ENCODE data around the gene PIP5KL1. TPM values are rescaled to one million over a fixed set of nuclear protein-coding genes. Genes with fewer than 3 reads are reported as not detected.
A peak's percentile ranks its signal among the peaks of the same experiment; 100 is the strongest.

Gene PIP5KL1
- total RNA-seq, 1 experiment from 2014 or later = 5.1 TPM

DNA sequence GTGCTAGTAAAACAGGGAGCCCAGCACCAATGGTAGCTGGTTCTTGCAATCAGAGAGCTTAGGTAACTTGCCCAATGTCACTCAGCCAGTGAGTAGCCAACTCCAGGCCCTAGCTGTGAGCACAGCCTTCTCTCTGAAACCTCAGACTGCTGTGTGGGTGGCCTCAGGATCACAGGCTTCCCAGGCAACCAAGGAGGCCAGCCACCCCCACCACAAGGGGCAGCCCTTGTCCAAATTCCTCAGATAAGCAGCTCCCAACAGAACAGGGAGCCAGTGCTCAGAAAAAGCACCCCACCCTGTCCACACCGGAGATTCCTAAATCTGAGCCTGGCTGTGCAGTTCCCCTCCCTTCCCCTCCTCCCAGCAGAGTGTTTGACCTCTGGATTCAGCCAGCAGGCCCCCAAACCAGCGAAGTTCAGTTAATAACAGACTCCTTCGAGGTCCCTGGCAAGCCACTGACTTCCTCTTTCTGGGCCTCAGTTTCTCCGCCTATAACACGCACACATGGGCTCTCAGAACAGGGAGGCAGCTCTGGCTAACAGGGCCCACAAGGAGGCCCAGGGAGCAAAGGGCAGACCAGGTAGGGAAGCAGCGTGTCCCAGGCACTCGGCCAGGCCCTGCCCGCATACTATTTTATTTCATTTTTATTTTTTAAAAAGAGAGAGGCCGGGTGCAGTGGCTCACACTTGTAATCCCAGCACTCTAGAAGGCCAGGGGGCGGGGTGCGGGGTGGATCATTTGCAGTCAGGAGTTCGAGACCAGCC, 47.5 kb upstream of the PIP5KL1 start:
- Histone ChIP-seq H3K4me1 (ENCODE audit: insufficient read depth, low read length) (peaks cover 20% of the 10 kb centered on the region), H2AFZ (ENCODE audit: low read length) (no peak overlapping the region), H3K79me2 (ENCODE audit: low read length) (peaks cover 73% of the 10 kb centered on the region), H3K4me3 (ENCODE audit: low read length) (peak overlapping the region; percentile 95), H4K20me1 (ENCODE audit: low read length) (peaks cover 18% of the 10 kb centered on the region; the same call in 1 of the 2 replicates), H3K36me3 (ENCODE audit: low read depth, low read length) (no peaks in the 10 kb centered on the region), H3K9ac (ENCODE audit: low read length) (peak overlapping the region; percentile 23; the same call in 1 of the 2 replicates), H3K9me2 (replicated peaks; ENCODE audit: low read length) (no peaks in the 10 kb centered on the region), H3F3A (ENCODE audit: low read length, unreplicated experiment) (no peaks in the 10 kb centered on the region), H3K27me3 (ENCODE audit: low read length) (no peaks in the 10 kb centered on the region), H3K27ac (ENCODE audit: low read length) (no peak overlapping the region), H3K9me3 (ENCODE audit: low read length) (no peaks in the 10 kb centered on the region), H3K4me2 (ENCODE audit: low read length) (peak overlapping the region; percentile 82)
- BruUV-seq (replicated peaks) = no TSS peak
- TF ChIP-seq, protein P1, sequence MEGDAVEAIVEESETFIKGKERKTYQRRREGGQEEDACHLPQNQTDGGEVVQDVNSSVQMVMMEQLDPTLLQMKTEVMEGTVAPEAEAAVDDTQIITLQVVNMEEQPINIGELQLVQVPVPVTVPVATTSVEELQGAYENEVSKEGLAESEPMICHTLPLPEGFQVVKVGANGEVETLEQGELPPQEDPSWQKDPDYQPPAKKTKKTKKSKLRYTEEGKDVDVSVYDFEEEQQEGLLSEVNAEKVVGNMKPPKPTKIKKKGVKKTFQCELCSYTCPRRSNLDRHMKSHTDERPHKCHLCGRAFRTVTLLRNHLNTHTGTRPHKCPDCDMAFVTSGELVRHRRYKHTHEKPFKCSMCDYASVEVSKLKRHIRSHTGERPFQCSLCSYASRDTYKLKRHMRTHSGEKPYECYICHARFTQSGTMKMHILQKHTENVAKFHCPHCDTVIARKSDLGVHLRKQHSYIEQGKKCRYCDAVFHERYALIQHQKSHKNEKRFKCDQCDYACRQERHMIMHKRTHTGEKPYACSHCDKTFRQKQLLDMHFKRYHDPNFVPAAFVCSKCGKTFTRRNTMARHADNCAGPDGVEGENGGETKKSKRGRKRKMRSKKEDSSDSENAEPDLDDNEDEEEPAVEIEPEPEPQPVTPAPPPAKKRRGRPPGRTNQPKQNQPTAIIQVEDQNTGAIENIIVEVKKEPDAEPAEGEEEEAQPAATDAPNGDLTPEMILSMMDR (conservative IDR thresholded peaks at IDR 0.05; ENCODE audit: low read depth, low read length) = 0 out of 2 replicates have a peak, but pooled peaks have one; percentile 7
- no peak for TF ChIP-seq EZH2phosphoT487 (IDR thresholded peaks at IDR 0.05; ENCODE audit: borderline replicate concordance, low read length)
- ATAC-seq (no peak), DNase-seq (peak; percentile 36)
- CTCF ChIA-PET = no interaction called here
- intact Hi-C loops (cut with micrococcal nuclease) = loop anchor here (2.0 kb wide), 1 partner anchor 35 kb away; no protein-coding TSS in a partner anchor
- POLR2A ChIA-PET (ENCODE audit: unreplicated experiment) = no interaction called here

- ATAC-seq (no peak), DNase-seq (no peak)
- H2AFZ ChIP-seq (ENCODE audit: low read length) = no peak overlapping the region
- no peak overlapping the region for H3K27ac ChIP-seq (ENCODE audit: low read length)
- CTCF ChIA-PET = interaction anchor here (0.5 to 0.6 kb wide), 2 partner anchors 45 to 58 kb away, joined by 3 to 13 read pairs; no protein-coding TSS in a partner anchor
- intact Hi-C loops (cut with micrococcal nuclease) = no loop called here
- H3K4me2 ChIP-seq (ENCODE audit: low read length) = peak overlapping the region; percentile 82
- no peaks in the 10 kb centered on the region for H3K9me3 ChIP-seq (ENCODE audit: low read length)
- TF ChIP-seq, protein P1 (conservative IDR thresholded peaks at IDR 0.05; ENCODE audit: low read depth, low read length) = no peak
- TF ChIP-seq EZH2 (IDR thresholded peaks at IDR 0.05; ENCODE audit: low read length, unreplicated experiment) = no peak
- TF ChIP-seq EZH2phosphoT487 (IDR thresholded peaks at IDR 0.05; ENCODE audit: borderline replicate concordance, low read length) = no peak
- no peaks in the 10 kb centered on the region for H3K36me3 ChIP-seq (ENCODE audit: low read depth, low read length)
- H3K4me1 ChIP-seq (ENCODE audit: insufficient read depth, low read length) = peaks cover 20% of the 10 kb centered on the region
- peaks cover 19% of the 10 kb centered on the region; the same call in 1 of the 2 replicates for H4K20me1 ChIP-seq (ENCODE audit: low read length)
- H3K79me2 ChIP-seq (ENCODE audit: low read length) = peaks cover 81% of the 10 kb centered on the region
- H3K27me3 ChIP-seq (ENCODE audit: low read length) = no peaks in the 10 kb centered on the region
- peak overlapping the region; percentile 95 for H3K4me3 ChIP-seq (ENCODE audit: low read length)
- H3F3A ChIP-seq (ENCODE audit: low read length, unreplicated experiment) = no peaks in the 10 kb centered on the region
- no peak overlapping the region for H3K9ac ChIP-seq (ENCODE audit: low read length)
- POLR2A ChIA-PET (ENCODE audit: unreplicated experiment) = no interaction called here
- BruUV-seq (replicated peaks) = no TSS peak
- no peaks in the 10 kb centered on the region for H3K9me2 ChIP-seq (replicated peaks; ENCODE audit: low read length)
These were observed 46.7 kb upstream of the PIP5KL1 start for GRCh38 chr9:127977009-127977883.
